Fibroblast of gingiva (primary cell): ENCODE measurements around the gene CATSPER4.
A peak's percentile ranks its signal among the peaks of the same experiment; 100 is the strongest.

ENCODE experiments used
- DNase-seq: peaks from one replicate; pipeline ENCODE4 v3.0.0-alpha.2; 2011; ENCODE audit warnings: low read depth

The CATSPER4 gene

GRCh38 chr1:26164861-26165842 is 25.2 kb upstream of the CATSPER4 start:
- no peak for DNase-seq

DNA sequence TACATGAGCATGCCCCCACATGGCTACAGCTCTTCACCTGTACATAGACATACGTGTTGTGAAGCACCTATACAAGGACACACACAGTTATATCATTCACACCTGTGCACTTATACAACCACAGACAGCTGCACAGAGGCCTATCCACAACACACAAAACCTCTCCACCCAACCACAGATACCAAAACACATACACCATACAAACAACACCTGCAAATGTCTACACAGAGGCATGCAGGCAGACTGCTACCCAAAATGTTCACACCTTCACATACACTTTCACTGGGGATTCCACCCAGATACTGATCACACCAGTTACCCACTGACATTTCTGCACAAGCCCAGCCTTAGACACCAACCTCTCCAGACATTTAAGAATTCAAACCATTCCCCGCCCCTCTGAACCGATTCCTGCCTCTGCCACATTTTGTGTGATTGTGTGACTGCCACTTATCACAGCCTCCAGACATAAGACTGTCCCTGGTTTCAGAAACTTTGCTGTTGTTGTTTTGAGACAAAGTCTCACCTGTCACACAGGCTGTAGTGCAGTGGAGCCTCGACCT is 23.6 kb upstream of the CATSPER4 start:
- DNase-seq = no peak

- no peak for DNase-seq
These were observed 21.8 kb upstream of the CATSPER4 start, which contains the start of gene C1orf232 for GRCh38 chr1:26168410-26169197. Gene C1orf232 (minus strand): TSS chr1:26168963. CDS start chr1:26168499, 464 bp downstream.

DNA sequence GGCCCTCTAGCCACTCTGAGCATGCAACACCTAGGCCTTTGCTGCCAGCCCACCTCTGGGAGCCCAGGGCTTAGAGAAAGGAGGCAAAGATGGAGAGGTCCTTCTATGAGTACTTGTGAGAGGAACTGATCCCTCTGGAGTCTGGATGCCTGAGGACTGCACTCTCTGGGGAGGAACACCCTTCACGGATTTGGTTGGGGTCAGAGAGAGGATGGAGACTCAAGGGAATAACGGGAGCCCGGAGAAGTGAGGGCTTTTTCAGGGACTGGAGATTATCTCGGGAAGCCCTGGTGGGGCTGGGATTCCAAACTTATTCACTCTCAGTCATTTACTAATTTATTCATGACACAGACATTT is 21.2 kb upstream of the CATSPER4 start:
- DNase-seq = no peak

- DNase-seq = peak; percentile 91
These were observed 20.5 kb upstream of the CATSPER4 start, which contains the start of gene ZNF593 for GRCh38 chr1:26169669-26170471. Gene ZNF593 (plus strand): TSS chr1:26169908. CDS start chr1:26169984, 76 bp downstream.

DNA sequence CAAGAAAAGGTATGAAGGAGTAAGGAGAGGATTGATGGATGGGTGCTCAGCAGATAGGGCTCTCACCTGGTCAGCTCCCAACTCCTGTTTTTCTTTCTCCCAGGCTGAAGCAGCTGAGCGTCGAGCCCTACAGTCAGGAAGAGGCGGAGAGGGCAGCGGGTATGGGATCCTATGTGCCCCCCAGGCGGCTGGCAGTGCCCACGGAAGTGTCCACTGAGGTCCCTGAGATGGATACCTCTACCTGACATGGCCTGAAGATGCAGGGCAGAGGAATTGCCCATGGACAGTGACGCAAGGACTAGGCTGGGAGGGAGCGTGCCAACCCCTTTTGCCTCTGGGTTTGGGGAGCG is 20.0 kb upstream of the CATSPER4 start:
- no peak for DNase-seq

DNA sequence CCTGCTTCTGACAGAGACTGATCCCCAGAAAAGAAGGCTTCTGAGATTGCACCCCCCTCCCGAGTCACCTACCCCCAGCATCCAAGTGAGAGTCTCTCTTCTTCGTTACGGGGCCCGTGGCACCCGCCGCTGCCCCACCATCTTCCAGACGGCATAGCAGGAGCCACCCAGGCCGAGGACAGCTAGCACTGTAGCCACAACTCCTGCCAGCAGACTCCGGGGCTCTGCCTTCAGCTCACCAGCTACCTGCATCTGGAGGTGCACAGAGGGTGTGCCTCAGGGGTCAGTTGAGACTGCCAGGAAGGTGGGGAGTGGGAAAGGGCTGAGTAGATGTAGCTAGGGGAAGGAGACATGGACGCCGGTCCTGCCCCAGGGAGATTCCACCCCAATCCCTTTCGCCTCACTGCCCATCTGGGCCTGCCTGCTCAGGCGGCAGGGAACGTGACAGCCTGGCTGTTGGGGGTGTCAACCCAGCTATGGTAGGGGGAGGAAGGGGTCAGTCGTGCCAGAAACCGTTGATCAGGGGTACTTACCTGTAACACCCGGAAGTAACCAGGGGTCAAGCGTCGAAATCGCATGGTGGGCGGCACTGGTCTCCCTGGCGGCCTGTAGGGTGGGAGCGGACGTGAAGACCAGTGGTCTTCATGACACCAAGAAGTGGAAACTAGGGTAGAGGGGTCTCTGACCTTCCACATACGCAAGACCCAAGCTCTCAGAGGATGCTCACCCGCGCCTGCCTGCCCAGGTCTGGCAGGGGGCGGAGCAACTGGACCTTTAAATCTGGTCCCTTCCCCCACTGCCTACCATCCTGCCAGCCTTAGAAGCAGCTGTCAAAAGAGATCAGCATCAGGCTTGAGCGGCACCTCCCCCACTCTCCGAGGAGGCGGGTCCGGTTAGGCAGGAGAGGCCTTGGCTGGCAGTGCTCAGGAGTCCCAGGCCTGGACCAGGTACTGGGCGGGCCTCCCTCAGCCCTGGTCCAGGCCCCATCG is 19.0 kb upstream of the CATSPER4 start, which contains the start of gene ZNF593OS:
TSS of gene ZNF593OS (minus strand) at position 749 of the 989 bp plus-strand sequence. CDS start at position 578, 171 bp downstream.
- no peak for DNase-seq

DNA sequence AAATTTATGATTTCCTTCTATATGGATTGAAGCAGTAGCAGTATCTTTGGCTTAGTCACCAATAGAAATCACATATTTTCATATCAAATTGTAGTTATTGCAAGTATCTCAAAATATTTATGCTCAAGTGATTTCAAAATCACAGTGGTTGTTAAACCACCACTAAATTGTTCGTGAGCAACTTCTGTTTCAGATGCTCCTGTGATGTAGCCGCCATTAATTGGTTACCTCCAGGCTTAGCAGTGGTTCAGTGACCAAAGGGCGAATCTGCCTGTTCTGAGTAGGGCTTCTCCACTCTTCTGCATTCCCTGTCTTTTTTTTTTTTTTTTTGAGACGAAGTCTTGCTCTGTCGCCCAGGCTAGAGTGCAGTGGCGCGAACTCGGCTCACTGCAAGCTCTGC is 15.1 kb upstream of the CATSPER4 start:
- DNase-seq = no peak

DNA sequence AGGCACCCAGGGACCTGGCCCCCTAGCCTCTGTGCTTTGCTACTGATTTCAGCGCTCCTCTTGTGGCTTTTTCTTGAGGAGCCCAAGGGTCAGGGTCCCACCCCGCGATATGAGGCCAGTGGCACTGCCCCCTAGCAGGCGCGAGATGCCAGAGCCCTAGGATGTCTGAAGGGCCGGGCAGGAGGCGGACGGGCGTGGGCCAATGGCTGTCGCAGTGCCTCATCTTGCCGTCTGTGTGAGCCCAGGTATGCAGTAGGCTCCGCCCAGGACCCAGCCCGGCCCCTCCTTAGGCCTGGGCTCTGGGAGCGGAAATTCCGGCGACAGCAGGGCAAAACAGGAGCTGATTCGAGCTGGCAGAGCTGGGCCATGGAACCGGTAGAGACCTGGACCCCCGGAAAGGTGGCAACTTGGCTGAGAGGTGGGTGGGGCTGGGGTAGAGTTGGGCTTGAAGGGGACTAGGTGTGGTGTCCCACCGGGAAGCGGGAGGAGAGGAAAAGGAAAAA is 13.2 kb upstream of the CATSPER4 start, which contains the start of gene CNKSR1:
TSS of gene CNKSR1 (plus strand) at position 310 of the 503 bp plus-strand sequence. CDS start at position 367, 57 bp downstream.
- DNase-seq = no peak

GRCh38 chr1:26180010-26180506 is 10.3 kb upstream of the CATSPER4 start:
- DNase-seq = no peak

GRCh38 chr1:26181586-26182382 is 8.6 kb upstream of the CATSPER4 start:
- no peak for DNase-seq

DNA sequence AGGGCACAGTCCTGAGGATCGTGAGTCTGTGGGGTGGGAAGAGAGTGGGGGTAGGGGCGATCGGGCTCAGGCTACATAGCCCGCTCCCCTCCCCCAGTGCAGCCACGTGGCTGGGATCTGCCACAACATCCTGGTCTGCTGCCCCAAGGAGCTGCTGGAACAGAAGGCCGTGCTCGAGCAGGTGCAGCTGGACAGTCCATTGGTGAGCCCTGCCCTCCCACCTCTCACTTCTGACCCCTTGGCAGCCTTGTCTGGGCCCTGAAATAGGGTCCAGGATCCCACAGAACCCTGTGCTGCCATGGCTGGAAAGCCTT is 8.1 kb upstream of the CATSPER4 start:
- no peak for DNase-seq

- DNase-seq = no peak
These were observed 6.3 kb upstream of the CATSPER4 start for GRCh38 chr1:26184086-26184485.

- no peak for DNase-seq
These were observed 5.5 kb upstream of the CATSPER4 start for GRCh38 chr1:26184883-26185282.

GRCh38 chr1:26187882-26188281 is 2.5 kb upstream of the CATSPER4 start:
- no peak for DNase-seq

DNA sequence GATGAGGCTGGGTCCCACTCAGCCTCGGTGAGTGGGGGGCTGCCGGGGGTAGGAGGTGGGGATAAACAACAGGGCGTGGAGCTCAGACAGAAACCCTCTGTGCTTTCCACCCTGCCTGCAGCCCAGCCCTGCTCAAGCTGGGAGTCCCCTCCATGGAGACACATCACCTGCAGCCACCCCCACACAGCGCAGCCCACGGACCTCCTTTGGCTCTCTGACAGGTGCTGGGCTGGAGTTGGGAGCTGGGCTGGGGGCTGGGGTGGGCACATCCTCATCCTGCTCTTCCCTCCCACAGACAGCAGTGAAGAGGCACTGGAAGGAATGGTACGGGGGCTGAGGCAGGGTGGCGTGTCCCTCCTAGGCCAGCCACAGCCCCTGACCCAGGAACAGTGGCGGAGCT is 1.9 kb upstream of the CATSPER4 start:
- DNase-seq = no peak

- DNase-seq = no peak
These were observed 1.1 kb upstream of the CATSPER4 start for GRCh38 chr1:26189331-26189730.

DNA sequence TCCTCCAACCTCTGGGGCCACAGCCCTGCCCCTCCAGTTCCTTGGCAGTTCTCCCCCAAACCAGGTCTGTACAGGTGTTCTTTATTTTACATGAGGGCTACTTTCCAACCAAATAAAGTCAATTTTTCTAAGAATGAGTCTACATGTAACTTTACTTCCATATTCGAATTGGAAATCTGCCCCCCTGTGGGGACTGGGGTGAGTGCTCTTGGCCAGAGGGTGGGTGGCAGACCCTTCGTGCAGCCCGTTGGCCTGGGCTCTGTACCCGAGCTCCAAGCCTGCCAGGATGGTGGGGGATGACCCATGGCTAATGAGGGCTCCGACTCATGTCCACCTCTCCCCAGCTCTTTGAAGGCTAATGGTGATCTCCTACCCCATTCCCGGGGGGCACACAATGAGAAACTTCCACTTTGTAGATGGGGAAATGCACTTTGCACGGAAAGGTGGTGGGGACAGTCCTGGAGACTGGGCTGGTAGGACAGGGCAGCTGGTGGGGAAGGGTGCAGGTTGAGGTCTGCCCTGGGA is 589 bp upstream of the CATSPER4 start:
- no peak for DNase-seq

- DNase-seq = no peak
These were observed 1.3 kb downstream of the CATSPER4 start for GRCh38 chr1:26191739-26192138.
